Posterior vena cava (tissue), 2 donors: ENCODE measurements around the gene ATP6V1F. TPM values are rescaled to one million over a fixed set of nuclear protein-coding genes. Genes with fewer than 3 reads are reported as not detected.

ENCODE experiments used
- DNase-seq: peaks from one replicate; pipeline ENCODE4 v3.0.0-alpha.2; 2020; ENCODE audit warnings: low spot score
- intact Hi-C, 2 donors: fragments of 100-400 bp; cut with DNase I; formaldehyde crosslinking; loops; one replicate each; pipeline versions ENCODE4 v1.14.1 to v1.14.2; 2022 to 2023
- long read RNA-seq, 2 donors: library from polyadenylated mRNA; unstranded; transcript quantifications; one replicate each; pipeline ENCODE4 v2.0.0, GENCODE V29; 2020 to 2021
- total RNA-seq, 2 donors: library from RNA; stranded (reverse); fragmentation: NEBNext Ultra II Directional; extraction: Animal tissue kit (Norgen Biotek cat#: 25700); gene quantifications; one replicate each; pipeline ENCODE4 v1.2.1, GENCODE V29; 2021
- donor health status: DM: yes; HTN: yes; CAD: no.
- donor health status: DM: yes; HTN: yes; CAD: no.

Gene ATP6V1F, protein sequence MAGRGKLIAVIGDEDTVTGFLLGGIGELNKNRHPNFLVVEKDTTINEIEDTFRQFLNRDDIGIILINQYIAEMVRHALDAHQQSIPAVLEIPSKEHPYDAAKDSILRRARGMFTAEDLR
- total RNA-seq = 100 to 1,000 TPM; 106 to 115 TPM
- long read RNA-seq, donor 1, transcript ATP6V1F-201 (2 exons, 704 nt) = major isoform, 20 of 21 reads
- long read RNA-seq, donor 1, partial matches to known transcripts = 0 of 21 reads
- long read RNA-seq, donor 1, other reads (novel, unspliced or antisense) = 1 of 21 reads
- long read RNA-seq, donor 2, transcript ATP6V1F-201 (2 exons, 704 nt) = major isoform, 22 of 24 reads
- long read RNA-seq, donor 2, partial matches to known transcripts = 0 of 24 reads
- long read RNA-seq, donor 2, other reads (novel, unspliced or antisense) = 2 of 24 reads

DNA sequence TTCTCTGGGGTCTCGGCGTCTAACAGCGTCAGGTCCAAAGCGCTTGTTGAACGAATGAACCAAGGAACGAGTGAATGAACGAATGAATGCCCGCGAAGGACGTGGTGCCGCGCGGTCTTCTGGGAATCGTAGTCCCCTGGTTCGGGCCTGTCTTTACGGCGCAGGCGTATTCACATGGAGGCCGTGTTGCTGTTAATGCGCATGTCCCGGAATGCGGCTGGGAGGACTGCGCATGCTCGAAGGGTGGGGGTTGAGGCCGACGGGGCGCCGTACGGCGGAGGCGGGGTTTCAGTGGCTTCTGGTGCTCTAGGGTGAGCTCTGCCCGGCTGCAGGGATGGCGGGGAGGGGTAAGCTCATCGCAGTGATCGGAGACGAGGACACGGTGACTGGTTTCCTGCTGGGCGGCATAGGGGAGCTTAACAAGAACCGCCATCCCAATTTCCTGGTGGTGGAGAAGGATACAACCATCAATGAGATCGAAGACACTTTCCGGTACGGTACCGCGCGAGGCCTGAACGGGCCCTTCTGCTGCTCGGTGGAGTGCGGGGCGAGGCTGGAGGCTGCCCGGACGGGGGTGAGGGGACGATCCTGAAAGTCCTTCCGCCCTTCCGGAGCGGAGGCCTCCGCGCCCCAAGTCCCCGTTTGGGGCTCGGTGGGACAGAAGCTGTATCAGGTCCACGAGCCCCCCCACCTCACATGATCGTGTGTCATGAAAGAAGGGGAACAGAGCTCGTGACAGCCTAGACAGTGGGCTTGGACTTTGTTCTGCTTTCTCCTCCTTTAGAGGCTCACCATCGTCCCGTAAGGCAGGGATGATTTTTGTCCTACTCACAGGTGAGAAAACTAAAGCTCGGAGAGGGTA lies at the start of gene ATP6V1F:
TSS of gene ATP6V1F (plus strand) at position 286 of the 862 bp plus-strand sequence. CDS start at position 335, 49 bp downstream.
- DNase-seq = peak; percentile 100
- intact Hi-C loops = no loop called here

DNA sequence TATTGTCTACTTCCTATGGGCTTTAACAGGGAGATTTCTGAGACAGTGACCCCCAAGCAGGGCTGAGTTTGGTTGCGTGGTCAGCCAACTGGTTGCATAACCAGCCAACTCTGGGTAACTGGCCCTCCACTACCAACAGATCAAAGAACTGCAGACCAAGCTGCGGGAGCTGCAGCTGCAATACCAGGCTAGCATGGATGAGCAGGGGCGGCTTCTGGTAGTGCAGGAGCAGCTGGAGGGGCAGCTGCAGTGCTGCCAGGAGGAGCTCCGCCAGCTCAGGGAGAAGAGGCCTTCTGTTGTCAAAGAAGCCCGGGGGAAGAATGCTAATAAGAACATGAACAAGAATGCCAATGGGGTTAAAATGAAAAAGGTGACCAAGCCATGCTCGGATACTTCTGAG lies 48.2 kb upstream of the ATP6V1F start:
- intact Hi-C loops = no loop called here
- DNase-seq = no peak

DNA sequence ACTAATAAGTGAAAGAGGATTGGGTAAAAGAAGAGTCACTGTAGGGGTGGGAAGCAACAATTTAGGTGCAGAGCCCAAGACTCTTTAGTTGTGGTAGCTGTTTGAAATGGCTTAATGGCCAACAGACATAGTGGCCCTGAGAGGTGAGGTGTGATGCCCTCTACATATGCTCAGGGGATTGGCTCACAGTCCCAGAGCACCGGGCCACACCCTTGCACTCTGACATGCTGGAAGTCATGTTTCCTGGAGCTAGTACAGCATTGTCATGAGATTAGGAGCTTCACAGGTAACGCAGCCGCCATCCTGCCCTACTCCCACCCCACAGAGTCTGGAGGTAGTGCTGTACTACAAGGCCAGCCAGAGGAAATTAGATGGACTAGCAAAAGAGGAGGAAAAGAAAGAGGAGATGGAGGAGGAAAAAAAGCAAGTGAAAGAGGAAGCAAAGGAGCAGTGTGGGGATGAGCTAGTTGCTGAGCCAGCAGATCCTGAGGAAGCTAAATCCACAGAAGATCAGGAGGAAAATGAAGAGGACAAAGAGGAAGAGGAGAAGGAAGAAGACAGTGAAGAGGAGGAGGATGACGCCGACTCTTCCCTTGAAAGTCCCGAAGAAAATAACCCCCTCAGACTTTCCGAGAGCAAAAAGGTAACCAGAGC lies 47.2 kb upstream of the ATP6V1F start:
- intact Hi-C loops = no loop called here
- DNase-seq = no peak

DNA sequence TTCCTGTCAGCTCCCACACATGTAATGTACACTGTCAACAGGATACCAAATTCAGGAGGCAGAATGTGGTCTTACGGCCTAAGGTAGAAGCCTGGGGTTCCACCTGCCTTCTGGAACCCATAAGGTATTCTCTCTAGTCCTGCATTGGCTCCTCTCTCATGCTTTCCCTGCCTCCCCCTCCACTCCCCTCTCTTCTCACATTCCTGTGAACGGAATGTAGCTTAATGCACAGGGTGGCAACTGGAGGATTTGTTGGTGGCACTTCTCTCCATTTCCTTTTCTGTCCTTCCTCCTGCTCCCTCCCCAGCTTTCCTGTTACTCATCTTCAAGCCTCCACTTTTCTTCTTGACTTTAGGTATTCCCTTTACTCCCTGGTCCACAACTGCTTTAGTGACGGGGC lies 44.0 kb upstream of the ATP6V1F start:
- DNase-seq = no peak
- intact Hi-C loops = no loop called here

DNA sequence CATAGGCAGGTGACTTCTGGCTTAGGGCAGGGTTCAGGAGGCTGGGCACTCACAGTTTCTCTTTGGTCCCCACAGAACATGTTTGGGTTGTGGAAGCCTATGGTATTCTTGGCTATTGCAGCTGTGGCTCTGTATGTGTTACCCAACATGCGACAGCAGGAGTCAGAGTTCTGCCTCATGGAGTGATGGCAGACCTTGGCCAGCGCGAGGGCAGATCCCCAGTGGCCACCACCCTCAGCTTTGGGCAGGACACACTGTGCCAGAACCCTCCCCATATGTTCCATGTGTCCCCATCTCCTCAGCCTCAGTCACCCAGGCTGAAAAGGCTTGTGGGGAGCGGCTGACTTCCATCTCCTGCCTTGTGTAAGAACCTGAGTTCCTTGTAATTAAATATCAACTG lies 40.9 kb upstream of the ATP6V1F start:
- DNase-seq = no peak
- intact Hi-C loops = no loop called here

DNA sequence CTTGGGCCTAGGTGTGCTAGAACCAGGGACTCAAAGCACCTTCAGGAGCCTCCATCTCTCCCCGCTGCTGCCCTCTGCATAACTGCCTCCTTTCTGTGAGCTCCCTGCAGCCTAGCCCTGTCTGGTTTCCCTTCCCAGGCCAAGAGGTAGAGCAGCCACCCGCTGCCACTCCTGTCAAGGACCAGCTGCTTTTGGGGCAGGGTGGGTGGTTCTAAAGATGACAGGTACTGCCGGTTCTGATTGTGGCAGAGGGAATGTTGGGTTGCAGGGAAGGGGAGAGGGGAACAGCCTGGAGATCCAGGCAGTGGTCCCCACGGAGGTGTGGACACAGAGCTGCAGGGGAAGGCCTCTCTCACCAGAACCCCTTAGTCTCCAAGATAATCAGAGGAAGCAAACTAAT lies 36.1 kb upstream of the ATP6V1F start:
- intact Hi-C loops = no loop called here
- DNase-seq = peak; percentile 65

DNA sequence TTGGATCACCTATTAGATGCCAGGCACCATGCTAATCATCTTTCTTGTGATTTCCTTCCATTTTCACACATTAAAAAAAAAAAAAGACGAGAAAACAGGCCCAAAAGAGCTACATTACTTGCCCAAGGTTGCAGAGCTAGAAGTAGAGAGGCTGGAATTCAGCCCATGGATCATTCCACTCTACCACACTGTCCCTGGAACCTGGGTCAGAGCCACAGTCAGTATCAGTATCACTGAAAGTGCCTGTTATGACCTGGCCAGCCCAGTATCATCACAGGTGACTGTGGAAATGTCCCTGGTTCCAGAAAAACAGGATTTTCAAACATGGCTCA lies 35.8 kb upstream of the ATP6V1F start:
- intact Hi-C loops = no loop called here
- no peak for DNase-seq

DNA sequence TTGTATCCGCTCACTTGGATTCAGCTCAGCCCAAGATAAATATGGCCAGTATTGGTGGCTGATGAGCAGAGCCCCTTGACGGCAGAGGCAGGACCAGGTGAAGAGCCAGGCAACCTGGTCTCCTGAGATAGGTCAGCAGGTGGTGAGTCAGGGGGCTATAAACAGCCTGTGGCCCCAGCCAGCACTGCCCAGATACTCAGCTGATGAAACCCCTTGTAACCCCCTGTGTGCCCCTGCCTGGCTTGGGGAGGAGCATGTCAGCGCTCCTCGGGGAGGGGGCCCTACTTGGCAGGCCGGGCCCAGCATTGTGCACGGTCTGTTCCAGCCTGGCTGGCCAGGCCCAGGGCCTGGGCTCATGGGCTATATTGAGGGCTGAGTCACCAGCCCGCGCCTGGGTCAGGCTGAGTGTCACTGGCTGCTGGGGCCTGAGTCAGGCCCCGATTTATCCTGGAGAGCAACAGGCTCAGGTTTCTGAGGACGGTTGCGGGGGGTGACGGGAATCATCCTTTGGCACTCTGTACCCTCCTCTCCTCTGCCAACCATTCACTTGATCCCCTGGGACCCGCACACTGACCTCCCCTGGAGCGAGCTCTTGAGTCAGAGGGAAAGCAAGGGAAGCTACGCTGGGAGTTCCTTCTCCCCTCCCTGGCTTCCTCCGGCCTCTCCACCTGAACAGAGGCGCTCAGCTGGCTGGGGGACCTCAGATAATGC lies 35.3 kb upstream of the ATP6V1F start:
- peak; percentile 90 for DNase-seq

DNA sequence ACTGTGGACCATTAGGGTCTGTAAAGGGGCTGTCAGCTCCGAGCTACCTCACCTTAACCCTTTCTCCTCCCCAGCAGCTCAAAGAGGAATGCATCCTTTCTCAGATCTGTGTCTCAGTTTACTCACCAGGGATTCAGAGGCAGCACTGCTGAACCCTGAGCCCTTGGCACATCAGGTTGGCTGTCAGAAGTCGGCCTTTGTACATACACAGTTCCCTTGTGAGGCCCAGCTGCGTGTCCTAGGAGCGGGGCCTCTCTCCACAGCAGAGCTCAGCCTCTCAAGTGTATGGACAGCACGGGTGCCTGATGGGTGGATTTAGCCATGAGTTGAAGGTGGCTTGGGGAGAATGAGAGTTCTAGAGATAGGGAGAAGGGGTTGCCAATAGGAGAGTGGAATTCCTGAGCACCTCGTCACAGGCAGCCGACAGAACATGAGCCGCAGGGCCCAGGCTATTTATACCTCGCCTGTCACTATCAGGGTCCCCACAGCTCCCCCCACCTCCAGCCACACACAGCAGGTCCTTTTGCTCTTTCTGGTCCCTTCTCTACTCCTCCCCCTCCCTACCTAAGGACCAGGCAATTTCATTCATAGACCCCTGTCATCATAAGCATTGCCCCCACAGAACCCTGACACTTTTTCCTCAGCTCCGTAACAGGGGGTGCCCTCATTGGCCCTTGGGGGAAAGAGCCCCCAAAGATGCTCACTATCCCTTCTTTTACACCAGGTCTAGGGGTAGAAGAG lies 34.5 kb upstream of the ATP6V1F start:
- DNase-seq = no peak
- intact Hi-C loops = no loop called here

More for the DNA sequence above, 35.3 kb upstream of the ATP6V1F start:
- intact Hi-C loops = no loop called here

DNA sequence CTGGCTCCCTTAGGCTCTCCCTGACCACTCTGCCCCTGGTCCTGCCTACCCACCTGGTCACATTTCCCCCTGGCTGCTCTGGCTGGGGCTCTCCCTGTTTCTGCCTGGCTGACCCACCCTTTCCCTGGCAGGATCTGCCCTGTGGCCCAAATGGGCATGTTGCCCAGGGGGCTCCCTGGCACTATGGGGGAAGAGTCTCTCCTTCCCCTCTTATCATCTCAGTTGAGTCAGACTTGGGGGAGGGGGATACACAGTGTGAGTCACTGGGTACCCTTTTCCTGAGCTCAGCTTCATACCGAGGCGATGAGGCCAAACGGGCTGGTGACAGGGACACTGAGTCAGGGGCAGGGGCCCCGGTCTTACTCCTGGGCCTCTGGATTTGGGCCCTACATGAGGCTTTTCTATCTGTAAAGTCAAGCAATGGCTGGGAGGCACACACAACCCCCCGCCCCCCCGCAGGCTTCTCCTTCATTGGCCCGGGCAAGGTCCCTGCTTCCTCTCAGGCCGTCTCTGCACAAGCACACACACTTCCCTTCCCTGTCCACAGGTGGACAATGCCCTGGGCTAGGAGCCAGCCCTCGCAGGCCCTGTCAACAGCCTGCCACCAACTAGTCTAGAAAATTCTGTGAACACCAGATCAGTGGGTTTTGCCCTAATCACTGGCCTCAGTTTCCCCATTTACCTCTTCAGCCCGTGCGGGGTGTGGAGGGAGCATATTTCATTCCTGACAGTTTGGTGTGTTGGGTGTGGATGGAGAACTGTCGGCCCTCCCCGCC lies 33.1 kb upstream of the ATP6V1F start:
- no peak for DNase-seq

DNA sequence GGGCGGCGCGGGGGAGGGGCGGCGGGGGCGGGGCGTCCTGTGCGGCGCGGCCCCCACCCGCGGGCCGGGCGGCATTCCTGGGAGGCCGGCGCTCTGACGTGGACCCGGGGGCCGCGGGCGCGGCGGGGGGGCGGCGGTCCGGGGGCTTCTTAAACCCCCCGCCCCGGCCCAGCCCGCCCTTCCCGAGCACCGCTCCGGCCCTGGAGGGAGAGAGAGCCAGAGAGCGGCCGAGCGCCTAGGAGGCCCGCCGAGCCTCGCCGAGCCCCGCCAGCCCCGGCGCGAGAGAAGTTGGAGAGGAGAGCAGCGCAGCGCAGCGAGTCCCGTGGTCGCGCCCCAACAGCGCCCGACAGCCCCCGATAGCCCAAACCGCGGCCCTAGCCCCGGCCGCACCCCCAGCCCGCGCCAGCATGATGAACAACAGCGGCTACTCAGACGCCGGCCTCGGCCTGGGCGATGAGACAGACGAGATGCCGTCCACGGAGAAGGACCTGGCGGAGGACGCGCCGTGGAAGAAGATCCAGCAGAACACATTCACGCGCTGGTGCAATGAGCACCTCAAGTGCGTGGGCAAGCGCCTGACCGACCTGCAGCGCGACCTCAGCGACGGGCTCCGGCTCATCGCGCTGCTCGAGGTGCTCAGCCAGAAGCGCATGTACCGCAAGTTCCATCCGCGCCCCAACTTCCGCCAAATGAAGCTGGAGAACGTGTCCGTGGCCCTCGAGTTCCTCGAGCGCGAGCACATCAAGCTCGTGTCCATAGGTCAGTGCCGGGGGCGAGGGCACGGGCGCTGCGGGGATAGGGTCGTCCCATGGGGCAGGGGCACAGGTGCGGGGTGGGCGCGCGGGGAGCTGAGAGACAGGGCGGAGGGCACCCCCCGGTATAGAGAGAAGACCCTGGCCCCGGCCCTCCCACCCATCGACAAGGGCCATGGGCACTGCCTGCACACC lies 32.2 kb upstream of the ATP6V1F start, which contains the start of gene FLNC:
TSS of gene FLNC (plus strand) at position 176 of the 947 bp plus-strand sequence. CDS start at position 408, 232 bp downstream.
- intact Hi-C loops = loop anchor here in 1 of 2 donors (5.0 kb wide), 2 partner anchors 48 to 73 kb away; no protein-coding TSS in a partner anchor

More for the DNA sequence above, 33.1 kb upstream of the ATP6V1F start:
- intact Hi-C loops = loop anchor here in 1 of 2 donors (5.0 kb wide), 2 partner anchors 47 to 72 kb away; no protein-coding TSS in a partner anchor

DNA sequence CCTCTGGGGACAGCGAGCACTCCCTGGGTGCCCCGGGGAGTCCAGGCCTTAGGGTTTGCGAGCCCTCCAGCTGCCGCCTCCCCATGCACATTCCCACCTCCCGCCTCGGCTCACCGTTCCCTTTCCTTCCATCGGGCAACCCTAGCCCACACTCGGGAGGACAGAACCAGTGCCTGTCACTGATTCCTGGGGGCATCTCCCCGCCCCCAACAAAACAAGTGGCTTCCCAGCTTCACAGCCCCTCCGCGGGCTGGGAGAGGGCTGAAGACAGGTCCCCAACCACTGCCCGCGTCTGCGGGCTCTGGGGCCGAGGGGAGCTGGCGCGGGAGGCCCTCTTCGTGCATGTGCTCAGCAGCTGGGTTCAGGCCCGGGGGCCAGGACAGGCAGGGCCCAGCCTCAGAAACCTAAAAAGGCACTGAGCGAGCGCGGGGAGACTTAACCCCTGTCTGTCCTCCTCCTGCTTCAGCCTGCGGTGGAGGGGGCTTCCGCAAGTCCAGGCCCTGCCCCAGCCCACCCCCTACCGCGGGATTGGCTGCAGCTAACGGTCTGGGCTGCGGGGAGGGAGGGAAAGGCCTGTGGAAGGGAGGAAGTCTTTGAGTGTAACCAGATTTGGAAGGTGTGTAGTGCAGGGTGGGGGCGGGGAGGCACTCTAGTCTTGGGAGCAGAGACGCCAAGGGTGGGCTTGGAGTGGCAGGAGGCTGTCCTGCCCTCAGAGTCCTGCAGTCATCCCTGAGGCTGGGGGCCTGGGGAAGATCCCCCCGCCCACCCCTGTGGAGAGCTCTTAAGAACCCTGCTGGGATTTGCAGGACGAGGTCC lies 31.3 kb upstream of the ATP6V1F start:
- DNase-seq = no peak
- intact Hi-C loops = loop anchor here in 1 of 2 donors (5.0 kb wide), 2 partner anchors 49 to 74 kb away; no protein-coding TSS in a partner anchor

More for the DNA sequence above, 32.2 kb upstream of the ATP6V1F start, which contains the start of gene FLNC:
- DNase-seq = no peak

DNA sequence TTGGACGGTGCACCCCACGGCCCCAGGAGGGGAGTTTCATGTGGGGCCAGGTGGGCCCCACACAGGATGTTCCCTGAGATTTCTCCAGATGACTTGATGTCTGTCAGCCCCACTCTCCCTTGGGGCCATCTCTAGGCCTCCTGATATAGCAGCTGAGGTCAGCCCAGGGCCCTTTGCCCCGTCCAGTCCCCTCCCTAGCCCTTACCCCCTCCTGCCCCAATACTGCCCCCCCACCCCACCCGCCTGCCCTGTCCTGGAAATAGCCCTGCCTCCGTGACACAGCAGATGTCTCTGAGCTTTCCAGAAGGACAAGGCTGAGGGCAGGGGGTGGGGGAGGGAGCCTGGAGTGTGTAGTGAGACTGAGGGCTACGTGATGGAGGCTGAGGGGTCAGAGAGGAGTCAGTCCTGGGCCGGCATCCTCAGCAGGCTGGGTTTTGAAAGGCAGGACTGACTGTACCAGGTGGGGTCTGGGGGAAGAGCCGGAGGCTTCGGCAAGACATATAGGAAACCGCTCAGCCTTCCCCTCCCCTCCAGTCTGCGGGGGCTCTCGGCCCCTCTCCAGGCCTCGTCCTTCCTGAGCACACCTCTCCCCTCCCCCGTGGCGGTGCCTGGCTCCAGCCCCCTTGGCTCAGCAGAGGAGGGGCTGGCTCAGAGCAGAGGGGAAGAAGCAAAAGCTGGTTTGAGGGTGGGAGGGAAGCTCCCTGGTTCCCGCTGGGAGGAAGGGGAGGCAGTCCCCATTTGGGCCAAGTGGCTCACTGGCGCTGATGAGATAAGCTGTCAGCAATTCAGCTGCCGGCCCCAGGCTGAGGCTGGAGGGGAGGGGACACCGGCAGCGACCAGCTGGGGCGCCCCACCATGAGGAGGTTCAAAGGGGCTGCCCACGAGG lies 30.4 kb upstream of the ATP6V1F start:
- intact Hi-C loops = loop anchor here in 1 of 2 donors (2.0 to 5.0 kb wide), 3 partner anchors 50 to 93 kb away; partner anchors contain the start of gene CALU

DNA sequence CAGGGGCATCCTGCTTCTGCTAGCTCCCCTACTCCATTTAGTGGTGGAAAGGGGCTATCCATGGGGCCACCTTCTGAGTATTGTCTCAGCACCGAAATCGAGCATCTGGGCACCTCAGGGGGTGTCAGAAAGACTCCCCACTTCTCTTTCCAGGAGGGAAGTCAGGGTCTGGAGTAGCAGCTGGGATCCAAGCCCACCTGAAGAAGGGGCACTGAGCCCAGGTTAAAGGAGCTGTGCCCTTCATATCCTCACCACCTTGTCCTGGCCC lies 29.8 kb upstream of the ATP6V1F start:
- intact Hi-C loops = loop anchor here in 1 of 2 donors (2.0 to 5.0 kb wide), 3 partner anchors 51 to 94 kb away; partner anchors contain the start of gene CALU
- no peak for DNase-seq

More for the DNA sequence above, 30.4 kb upstream of the ATP6V1F start:
- DNase-seq = peak; percentile 82
